Activated naive CD4-positive, alpha-beta T cell treated with anti-CD3 and anti-CD28 coated beads, Interleukin-2, amount 50 U/mL, for 72 hours (primary cell): ENCODE measurements around the gene RALB. TPM values are rescaled to one million over a fixed set of nuclear protein-coding genes. Genes with fewer than 3 reads are reported as not detected.
A peak's percentile ranks its signal among the peaks of the same experiment; 100 is the strongest.

Experiments
- ATAC-seq, 2 donors: fragments of 150-1000 bp; cut with Tn5 transposase; 2 replicates each; pipeline ENCODE4 v1.10.0; 2021; ENCODE audit warnings: mild to moderate bottlenecking in 2 of 2, moderate library complexity in 2 of 2
- DNase-seq, 2 donors: peaks; one replicate each; pipeline ENCODE4 v3.0.0; 2021 to 2022; ENCODE audit warnings: low spot score in 2 of 2
- H3K27ac Mint-ChIP-seq, 2 donors: one replicate each; pipeline ENCODE4 v1.8.0; 2022; ENCODE audit warnings: mild to moderate bottlenecking in 2 of 2, mixed read lengths in 2 of 2
- H3K36me3 Mint-ChIP-seq, 2 donors: one replicate each; pipeline ENCODE4 v1.8.0; 2022; ENCODE audit warnings: mixed read lengths in 2 of 2
- H3K9me3 Mint-ChIP-seq, 2 donors: one replicate each; pipeline ENCODE4 v1.8.0; 2022; ENCODE audit warnings: mixed read lengths in 2 of 2
- total RNA-seq, 2 donors: library from RNA; stranded (reverse); gene quantifications; one replicate each; pipeline ENCODE4 v1.2.3, GENCODE V29; 2022

RALB gene
- total RNA-seq, 2 donors from 2014 or later, result 25.9 to 66.7 TPM

- H3K27ac Mint-ChIP-seq, result peak overlapping the region; percentile 84 to 90
- H3K36me3 Mint-ChIP-seq, result peaks cover 40 to 51% of the 10 kb centered on the region in 2 donors
- ATAC-seq, result no peak
- peaks cover 10 to 12% of the 10 kb centered on the region in 2 donors for H3K9me3 Mint-ChIP-seq
- DNase-seq, result no peak
Measured at GRCh38 chr2:120222186-120223033, 30.2 kb upstream of the RALB start.

DNA sequence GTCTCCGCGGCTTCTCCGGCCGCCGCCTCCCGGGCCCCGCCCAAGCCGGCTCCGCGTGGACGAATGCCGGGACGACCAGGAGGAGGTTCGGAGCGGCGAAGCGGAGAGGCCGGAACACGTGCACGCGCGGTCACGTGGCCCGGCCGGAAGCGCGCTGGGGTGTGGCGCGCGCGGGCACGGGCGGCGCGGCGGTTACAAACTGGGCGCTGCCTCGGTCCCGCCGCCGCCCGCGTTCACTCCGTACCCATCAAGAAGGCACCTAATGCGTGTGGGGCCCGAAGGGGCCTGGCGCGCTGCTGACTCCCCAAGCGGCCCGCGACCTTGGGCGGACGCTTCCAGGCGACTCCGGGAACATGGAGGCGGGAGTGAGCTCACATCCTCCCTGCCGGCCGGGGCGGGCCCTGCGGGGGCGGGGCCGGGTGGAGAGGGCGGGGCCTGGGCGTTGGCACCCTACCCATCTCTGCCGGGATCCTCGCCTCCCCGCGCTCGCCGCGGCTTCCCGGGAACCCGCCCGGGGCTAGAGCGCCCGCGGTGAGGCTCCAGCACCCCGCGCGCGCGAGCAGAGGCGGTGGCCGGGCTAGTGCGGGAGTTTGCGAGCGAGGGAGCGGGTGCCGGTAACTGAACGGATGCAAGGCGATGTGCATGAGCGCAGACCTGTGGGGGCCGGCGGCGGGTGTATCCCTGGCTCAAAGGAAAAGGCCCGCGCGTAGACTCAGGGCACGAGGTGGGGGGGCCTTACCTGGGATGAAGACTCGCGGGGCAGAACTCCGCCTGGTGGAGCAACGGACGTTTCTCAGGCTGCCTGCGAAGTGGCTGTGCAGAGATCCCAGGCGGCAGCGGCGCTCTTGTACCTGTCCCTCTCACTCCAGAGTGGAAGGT is 29.4 kb upstream of the RALB start, which contains the start of gene TMEM185B:
TSS of gene TMEM185B (minus strand) at position 367 of the 879 bp plus-strand sequence. CDS start 424 bp downstream, outside the sequence.
- Mint-ChIP-seq H3K36me3 (peaks cover 40 to 45% of the 10 kb centered on the region in 2 donors), H3K27ac (peak within 1 kb of the TSS; percentile 84 to 90), H3K9me3 (peaks cover 6 to 12% of the 10 kb centered on the region in 2 donors)
- peak; percentile 93 to 94 for DNase-seq
- peak; percentile 91 to 92 for ATAC-seq

- H3K9me3 Mint-ChIP-seq, result peaks cover 6 to 7% of the 10 kb centered on the region in 2 donors
- ATAC-seq, result no peak
- H3K36me3 Mint-ChIP-seq, result peaks cover 31 to 35% of the 10 kb centered on the region in 2 donors
- H3K27ac Mint-ChIP-seq, result peak overlapping the region; percentile 60 to 84
- no peak for DNase-seq
Measured at GRCh38 chr2:120224256-120224655, 28.4 kb upstream of the RALB start.

DNA sequence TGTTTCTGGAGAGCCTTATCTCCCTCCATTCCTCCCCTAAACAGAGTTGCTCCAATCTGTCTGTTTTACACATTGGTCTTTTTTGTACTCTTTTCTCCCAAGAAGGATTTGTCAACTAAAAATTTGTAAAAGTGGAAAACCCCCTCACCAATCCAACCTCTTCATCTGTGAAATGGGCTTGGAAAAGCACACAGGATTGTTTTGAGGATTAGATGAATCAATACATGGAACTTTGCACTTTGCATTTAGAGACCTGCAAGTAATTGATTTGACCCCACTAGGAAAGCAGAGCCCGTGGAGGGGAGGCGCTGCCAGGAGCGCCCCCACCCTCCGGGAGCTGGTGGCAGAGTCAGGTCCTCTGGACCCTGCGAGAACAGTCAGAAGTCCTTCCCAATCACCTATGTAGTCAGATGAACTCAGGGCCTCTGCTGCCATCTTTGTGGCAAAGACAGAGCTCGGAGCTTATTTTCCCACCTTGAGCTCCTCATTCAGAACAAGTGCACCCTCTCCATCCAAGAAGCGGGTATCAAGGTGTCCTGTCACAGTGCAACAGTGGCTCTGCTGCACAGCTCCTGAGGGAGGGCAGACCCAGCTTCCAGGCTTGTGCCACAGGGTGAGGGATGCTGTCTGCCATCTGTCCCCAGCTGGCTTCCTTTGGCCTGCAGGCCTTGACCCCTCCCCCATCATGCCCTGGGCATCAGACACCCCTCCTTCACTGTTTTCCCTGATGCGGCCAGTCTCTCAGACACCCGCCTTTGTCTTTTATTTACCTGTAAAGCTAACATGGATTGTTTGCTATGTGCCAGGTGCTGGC is 27.7 kb upstream of the RALB start:
- no peak for ATAC-seq
- peaks cover 6 to 7% of the 10 kb centered on the region in 2 donors for H3K9me3 Mint-ChIP-seq
- H3K27ac Mint-ChIP-seq, result peak overlapping the region; percentile 84 to 87
- no peak for DNase-seq
- peaks cover 30 to 31% of the 10 kb centered on the region in 2 donors for H3K36me3 Mint-ChIP-seq

GRCh38 chr2:120225549-120226065 is 27.0 kb upstream of the RALB start:
- no peak for ATAC-seq
- Mint-ChIP-seq H3K27ac (peak overlapping the region; percentile 54 to 87), H3K36me3 (peaks cover 27 to 30% of the 10 kb centered on the region in 2 donors), H3K9me3 (peaks cover 6 to 7% of the 10 kb centered on the region in 2 donors)
- no peak for DNase-seq

DNA sequence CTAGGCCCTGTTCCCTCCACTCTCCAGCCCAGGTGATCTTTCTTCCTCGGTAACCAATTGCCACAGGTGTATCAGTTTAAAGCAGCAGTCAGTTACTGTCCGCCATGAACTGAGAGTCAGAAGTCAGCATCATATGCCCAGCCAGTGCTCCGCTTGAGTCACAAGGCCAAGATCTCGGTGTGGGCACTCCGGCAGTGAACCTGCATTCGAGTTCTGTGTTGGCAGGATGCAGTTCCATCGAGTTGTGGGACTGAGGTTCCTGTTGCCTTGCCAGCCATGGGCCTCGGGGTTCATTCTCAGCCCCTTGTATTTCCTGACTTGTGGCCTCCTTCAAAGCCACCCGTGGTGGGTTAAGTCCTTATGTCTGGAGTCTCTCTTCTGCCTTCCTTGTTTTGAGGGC is 26.3 kb upstream of the RALB start:
- DNase-seq (no peak), ATAC-seq (no peak)
- Mint-ChIP-seq H3K36me3 (peaks cover 19 to 30% of the 10 kb centered on the region in 2 donors), H3K27ac (peak overlapping the region; percentile 8 to 54), H3K9me3 (peaks cover 0 to 7% of the 10 kb centered on the region in 2 donors)

DNA sequence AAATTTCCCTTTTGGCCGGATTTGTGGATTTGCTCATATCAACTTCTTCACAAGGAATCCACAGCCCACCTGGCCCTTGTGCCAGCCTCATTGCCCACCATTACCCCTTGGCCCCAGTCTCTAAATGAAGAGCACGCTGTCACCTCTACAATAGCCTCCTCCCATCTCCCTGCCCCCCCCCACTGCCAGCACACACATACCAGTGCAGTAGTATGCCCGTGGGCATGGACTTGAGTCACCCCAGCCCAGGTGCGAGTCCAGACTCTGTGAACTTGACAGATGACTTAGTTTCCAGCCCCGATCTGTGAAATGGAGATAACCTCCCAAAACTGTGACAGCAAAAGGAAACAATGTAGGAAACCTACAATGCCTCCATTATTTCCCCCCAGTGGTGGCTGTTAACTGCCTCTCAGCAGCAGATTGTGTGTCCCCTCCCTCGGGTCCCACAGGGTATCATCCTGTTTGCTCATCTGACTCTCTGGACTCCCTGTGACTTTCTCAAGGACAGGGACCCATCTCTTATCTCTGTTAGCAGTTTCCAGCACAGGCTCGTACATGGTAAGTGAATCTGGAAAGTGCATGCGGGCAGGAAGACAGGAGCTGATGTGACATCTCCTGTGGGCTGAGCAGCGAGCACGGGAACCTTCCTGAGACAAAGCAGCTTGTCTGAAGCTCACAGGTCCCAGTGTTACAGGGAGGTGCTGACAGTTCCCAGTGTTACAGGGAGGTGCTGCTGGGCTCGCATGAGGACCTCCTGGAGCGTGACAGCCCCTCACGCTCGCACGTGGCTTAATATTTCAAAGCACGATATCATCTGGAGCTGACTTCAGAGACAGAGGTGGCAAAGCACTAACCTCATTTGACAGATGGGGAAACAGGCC is 25.3 kb upstream of the RALB start:
- DNase-seq, result no peak

DNA sequence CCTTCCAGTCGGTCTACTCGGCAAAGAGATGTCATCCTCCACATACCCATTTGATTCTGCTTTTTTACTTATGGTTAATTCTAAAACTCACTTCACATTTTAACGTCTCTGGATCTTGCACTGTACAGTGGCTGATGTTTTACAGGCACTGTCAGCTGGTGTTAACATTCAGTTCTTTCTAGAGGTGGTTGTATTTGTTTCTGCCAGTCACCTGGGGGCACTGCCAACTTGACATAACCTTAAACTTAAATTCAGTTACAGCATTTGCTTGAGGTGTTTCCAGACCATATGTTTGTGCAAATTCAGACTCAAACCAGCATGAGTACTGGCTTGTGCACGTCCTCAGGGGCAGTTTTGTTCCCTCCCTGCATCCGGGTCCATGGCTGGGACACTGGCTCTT is 24.1 kb upstream of the RALB start:
- DNase-seq, result no peak
- no peak overlapping the region for H3K27ac Mint-ChIP-seq

More for the DNA sequence above, 25.3 kb upstream of the RALB start:
- H3K36me3 Mint-ChIP-seq, result peaks cover 9 to 21% of the 10 kb centered on the region in 2 donors
- peaks cover 0 to 2% of the 10 kb centered on the region in 2 donors for H3K9me3 Mint-ChIP-seq
- peak overlapping the region; percentile 50 to 86 for H3K27ac Mint-ChIP-seq
- ATAC-seq, result peak in 1 of 2 donors; percentile 13

GRCh38 chr2:120229341-120229740 is 23.3 kb upstream of the RALB start:
- no peaks in the 10 kb centered on the region for H3K9me3 Mint-ChIP-seq
- no peak overlapping the region for H3K27ac Mint-ChIP-seq
- peaks cover under 1 to 18% of the 10 kb centered on the region in 2 donors for H3K36me3 Mint-ChIP-seq
- ATAC-seq (no peak), DNase-seq (no peak)

More for the DNA sequence above, 24.1 kb upstream of the RALB start:
- peaks cover 5 to 17% of the 10 kb centered on the region in 2 donors for H3K36me3 Mint-ChIP-seq
- no peaks in the 10 kb centered on the region for H3K9me3 Mint-ChIP-seq
- ATAC-seq, result no peak

DNA sequence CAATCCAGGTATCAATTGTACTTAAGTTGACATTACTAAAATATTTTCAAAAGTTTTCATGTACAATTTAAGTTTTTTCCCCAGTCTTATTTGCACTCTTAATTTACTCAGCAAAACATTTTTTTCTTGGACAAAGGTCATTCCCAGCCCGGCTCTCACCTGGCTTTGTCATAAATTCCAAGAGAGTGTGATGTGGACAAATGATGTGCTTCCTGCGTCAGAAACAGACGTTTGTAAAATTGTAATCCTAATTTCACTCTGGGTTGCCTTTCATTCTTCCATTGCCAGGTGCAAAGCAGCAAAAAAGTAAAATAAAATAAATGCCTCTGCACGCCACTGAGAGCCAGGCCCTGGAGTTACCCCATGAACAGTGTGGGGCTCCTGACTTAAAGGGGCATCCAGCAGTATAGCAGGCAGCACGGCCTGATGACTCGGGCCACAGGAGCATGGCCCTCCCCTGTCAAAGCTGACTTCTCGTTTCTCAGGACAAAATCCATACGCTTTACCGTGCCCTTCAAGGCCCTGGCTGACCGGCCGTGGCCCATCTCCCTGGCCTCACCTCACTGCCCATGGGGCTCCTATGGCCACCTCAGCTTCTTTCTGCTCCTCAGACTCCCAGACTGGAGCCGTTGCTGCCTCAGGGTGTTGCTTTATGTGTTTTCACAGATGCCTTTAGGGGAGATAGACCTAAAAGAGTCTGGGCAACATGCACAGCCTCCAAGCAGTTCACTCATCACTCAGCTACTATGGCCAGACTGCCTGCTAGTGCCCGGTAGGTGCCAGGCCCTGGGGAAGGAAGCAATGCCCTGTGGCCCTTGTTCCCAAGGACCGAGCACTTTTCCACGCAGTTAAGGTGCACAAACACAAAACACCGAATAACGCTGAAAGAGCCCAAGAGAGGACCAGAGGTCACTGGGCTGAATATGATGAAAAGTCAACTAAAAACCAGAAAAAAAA is 21.9 kb upstream of the RALB start:
- DNase-seq, result no peak
- no peaks in the 10 kb centered on the region for H3K9me3 Mint-ChIP-seq
- peak overlapping the region; percentile 99 for H3K27ac Mint-ChIP-seq
- ATAC-seq, result no peak
- H3K36me3 Mint-ChIP-seq, result peaks cover 0 to 29% of the 10 kb centered on the region in 2 donors

DNA sequence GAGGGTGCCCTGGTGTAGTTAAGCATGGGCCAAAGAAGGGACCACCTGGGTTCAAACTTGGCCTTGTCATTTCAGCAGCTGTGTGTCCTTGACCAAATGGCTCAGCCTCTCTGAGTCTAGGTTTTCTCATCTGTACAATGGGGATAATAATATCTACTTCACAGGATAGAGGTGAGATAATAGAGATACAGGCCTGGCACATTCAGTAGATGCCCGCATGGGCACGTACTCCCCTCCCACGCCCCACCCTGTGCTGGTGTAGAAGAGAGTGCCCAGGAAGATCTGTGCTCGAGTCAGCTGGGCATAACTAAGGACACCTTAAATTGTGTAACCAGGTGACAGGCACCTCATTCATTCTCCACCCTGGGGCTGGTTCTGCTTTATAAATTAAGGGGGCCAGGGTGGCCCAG is 21.1 kb upstream of the RALB start:
- H3K9me3 Mint-ChIP-seq, result no peaks in the 10 kb centered on the region
- H3K27ac Mint-ChIP-seq, result peak overlapping the region; percentile 99
- ATAC-seq (peak; percentile 23 to 25), DNase-seq (no peak)
- H3K36me3 Mint-ChIP-seq, result peaks cover 0 to 29% of the 10 kb centered on the region in 2 donors

- Mint-ChIP-seq H3K9me3 (no peaks in the 10 kb centered on the region), H3K36me3 (peaks cover 0 to 29% of the 10 kb centered on the region in 2 donors), H3K27ac (peak overlapping the region; percentile 99)
- ATAC-seq (peak; percentile 86 to 89), DNase-seq (peak; percentile 72 to 76)
Measured at GRCh38 chr2:120231974-120232635, 20.5 kb upstream of the RALB start.

DNA sequence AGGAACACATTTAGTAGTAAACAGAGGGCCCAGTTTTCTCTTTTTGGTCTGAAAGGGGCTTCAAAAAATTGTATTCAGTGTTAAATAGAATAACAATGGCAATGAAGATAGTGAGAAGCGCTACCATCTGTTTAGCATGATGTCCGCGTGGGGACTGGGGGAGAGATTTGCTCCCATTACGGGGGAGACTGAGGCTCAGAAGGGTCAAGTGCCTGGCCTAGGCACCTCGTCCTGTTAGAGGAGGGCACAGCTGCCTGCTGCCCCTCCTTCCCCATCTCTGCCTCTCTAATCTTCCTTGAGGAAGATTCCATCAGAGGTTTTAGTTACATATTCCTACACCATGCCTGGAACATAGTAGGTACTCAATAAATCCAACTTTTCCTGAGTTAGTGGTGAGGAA is 19.4 kb upstream of the RALB start:
- Mint-ChIP-seq H3K36me3 (peaks cover 0 to 29% of the 10 kb centered on the region in 2 donors), H3K9me3 (no peaks in the 10 kb centered on the region), H3K27ac (peak overlapping the region; percentile 99)
- ATAC-seq (no peak), DNase-seq (no peak)
